Measurements from ENCODE around the gene SLC25A29. TPM values are rescaled to one million over a fixed set of nuclear protein-coding genes. Genes with fewer than 3 reads are reported as not detected.

The SLC25A29 gene
- total and polyA plus RNA-seq, 2 donors from 2014 or later: 88.5 to 152 TPM

DNA sequence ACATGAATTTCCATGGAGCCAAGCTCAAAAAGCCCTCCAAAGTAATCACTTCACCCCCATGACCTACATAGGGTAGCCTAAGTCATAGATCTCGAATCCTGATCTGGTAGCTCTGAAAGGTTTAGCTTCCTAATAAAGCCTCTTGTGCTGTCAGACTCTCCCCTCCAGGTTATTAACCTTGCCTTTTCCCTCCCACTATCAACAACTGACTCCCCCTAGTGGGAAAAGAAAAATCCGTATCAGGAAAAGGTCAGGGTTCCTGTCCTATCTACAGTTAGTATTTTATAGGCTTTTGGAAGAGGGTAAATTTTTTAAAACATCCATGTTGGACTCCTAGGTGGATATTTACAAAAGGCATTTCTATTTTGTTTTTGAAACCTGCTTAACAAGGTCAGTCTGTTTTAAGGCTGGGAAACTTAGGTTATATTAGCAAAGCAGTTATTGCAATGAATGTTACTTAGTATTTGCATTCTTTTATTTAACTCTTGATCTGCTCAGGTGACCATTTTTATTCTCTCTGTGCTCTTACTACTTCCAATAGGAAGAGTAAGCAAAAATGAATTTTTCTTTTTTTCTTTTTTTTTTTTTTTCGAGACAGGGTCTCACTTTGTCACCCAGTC, 59.3 kb downstream of the SLC25A29 start:
- Histone ChIP-seq H3K27ac (ENCODE audit: low read depth in 2 of 2, low read length in 2 of 2) (peak overlapping the region; percentile 63 to 81), H3K9ac (ENCODE audit: low read length in 3 of 3) (peak overlapping the region in 1 of 3 donors; percentile 14), H3K9me3 (ENCODE audit: control insufficient read depth in 2 of 3, insufficient read depth in 1 of 3, low read length in 3 of 3) (no peaks in the 10 kb centered on the region), H3K27me3 (ENCODE audit: control insufficient read depth, insufficient read depth, low read length) (no peaks in the 10 kb centered on the region), H3K36me3 (ENCODE audit: control insufficient read depth in 2 of 3, insufficient read depth in 3 of 3, low read length in 3 of 3) (no peaks in the 10 kb centered on the region), H3K4me1 (ENCODE audit: control insufficient read depth in 2 of 3, insufficient read depth in 2 of 3, low read depth in 1 of 3, low read length in 3 of 3) (peaks cover 2 to 33% (median 29%) of the 10 kb centered on the region in 3 donors), H3K4me3 (ENCODE audit: low read length in 3 of 3) (peak overlapping the region in 2 of 3 donors; percentile 1 to 20)
- DNase-seq (peak in 3 of 5 donors; percentile 23 to 80 (median 79)), FAIRE-seq (peak; percentile 23)
- TF ChIP-seq, protein P1, sequence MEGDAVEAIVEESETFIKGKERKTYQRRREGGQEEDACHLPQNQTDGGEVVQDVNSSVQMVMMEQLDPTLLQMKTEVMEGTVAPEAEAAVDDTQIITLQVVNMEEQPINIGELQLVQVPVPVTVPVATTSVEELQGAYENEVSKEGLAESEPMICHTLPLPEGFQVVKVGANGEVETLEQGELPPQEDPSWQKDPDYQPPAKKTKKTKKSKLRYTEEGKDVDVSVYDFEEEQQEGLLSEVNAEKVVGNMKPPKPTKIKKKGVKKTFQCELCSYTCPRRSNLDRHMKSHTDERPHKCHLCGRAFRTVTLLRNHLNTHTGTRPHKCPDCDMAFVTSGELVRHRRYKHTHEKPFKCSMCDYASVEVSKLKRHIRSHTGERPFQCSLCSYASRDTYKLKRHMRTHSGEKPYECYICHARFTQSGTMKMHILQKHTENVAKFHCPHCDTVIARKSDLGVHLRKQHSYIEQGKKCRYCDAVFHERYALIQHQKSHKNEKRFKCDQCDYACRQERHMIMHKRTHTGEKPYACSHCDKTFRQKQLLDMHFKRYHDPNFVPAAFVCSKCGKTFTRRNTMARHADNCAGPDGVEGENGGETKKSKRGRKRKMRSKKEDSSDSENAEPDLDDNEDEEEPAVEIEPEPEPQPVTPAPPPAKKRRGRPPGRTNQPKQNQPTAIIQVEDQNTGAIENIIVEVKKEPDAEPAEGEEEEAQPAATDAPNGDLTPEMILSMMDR (IDR thresholded peaks at IDR 0.05; ENCODE audit: borderline replicate concordance, extremely low read depth, insufficient read depth): peak; percentile 57
- intact Hi-C loops (cut with DNase I): no loop called here

DNA sequence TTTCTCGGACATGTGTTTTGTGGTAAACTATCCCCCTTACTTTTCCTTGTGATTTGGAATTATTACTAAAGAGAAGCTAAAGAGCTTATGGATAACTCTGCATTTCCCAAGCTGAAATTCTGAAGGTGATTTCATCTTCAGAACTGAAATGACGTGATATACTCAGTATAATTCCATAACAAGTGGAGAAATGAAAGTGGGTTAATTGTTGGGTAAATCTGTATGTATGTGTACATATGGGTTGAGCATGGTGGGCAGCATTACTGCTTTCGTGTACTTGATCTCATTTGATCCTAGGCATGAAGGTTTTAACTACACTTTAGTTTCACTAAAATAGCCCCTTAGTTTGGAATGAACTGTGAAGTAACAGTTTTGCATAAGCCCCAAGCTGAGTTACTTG, 63.2 kb downstream of the SLC25A29 start:
- TF ChIP-seq, protein P1 (IDR thresholded peaks at IDR 0.05; ENCODE audit: borderline replicate concordance, extremely low read depth, insufficient read depth): no peak
- peaks cover 2 to 28% (median 19%) of the 10 kb centered on the region in 3 donors for H3K4me1 ChIP-seq (ENCODE audit: control insufficient read depth in 2 of 3, insufficient read depth in 2 of 3, low read depth in 1 of 3, low read length in 3 of 3)
- no peak for FAIRE-seq

GRCh38 chr14:100241279-100241678, 65.0 kb downstream of the SLC25A29 start:
- Histone ChIP-seq H3K36me3 (ENCODE audit: control insufficient read depth in 2 of 3, insufficient read depth in 3 of 3, low read length in 3 of 3) (no peaks in the 10 kb centered on the region), H3K9ac (ENCODE audit: low read length in 3 of 3) (peak overlapping the region; percentile 4 to 80 (median 68)), H3K4me3 (ENCODE audit: low read length in 3 of 3) (peak overlapping the region; percentile 3 to 63 (median 53)), H3K27me3 (ENCODE audit: control insufficient read depth, insufficient read depth, low read length) (no peaks in the 10 kb centered on the region), H3K9me3 (ENCODE audit: control insufficient read depth in 2 of 3, insufficient read depth in 1 of 3, low read length in 3 of 3) (no peaks in the 10 kb centered on the region), H3K27ac (ENCODE audit: low read depth in 2 of 2, low read length in 2 of 2) (peak overlapping the region; percentile 89 to 92), H3K4me1 (ENCODE audit: control insufficient read depth in 2 of 3, insufficient read depth in 2 of 3, low read depth in 1 of 3, low read length in 3 of 3) (peaks cover 6 to 24% (median 17%) of the 10 kb centered on the region in 3 donors)
- TF ChIP-seq, protein P1 (IDR thresholded peaks at IDR 0.05; ENCODE audit: borderline replicate concordance, extremely low read depth, insufficient read depth): no peak
- peak in 1 of 5 donors; percentile 26 for DNase-seq
- intact Hi-C loops (cut with DNase I): no loop called here
- FAIRE-seq: no peak

More for the DNA sequence above, 63.2 kb downstream of the SLC25A29 start:
- no peak overlapping the region for H3K4me3 ChIP-seq (ENCODE audit: low read length in 3 of 3)
- no peak overlapping the region for H3K27ac ChIP-seq (ENCODE audit: low read depth in 2 of 2, low read length in 2 of 2)
- DNase-seq: no peak
- H3K9ac ChIP-seq (ENCODE audit: low read length in 3 of 3): no peak overlapping the region
- no peaks in the 10 kb centered on the region for H3K36me3 ChIP-seq (ENCODE audit: control insufficient read depth in 2 of 3, insufficient read depth in 3 of 3, low read length in 3 of 3)
- no peaks in the 10 kb centered on the region for H3K27me3 ChIP-seq (ENCODE audit: control insufficient read depth, insufficient read depth, low read length)
- intact Hi-C loops (cut with DNase I): no loop called here
- H3K9me3 ChIP-seq (ENCODE audit: control insufficient read depth in 2 of 3, insufficient read depth in 1 of 3, low read length in 3 of 3): no peaks in the 10 kb centered on the region

Small RNAs within 50 kb of the gene (microRNA-seq; reads per million reads assigned to microRNA genes)
- gene MIR345: 109 reads per million, percentile 53 among the genes with 10 or more reads in this experiment
- gene MIR6764: not detected

Other genes with a start within 250 kb of the SLC25A29 start
- 84.1 TPM for gene EVL, start 241.0 kb downstream of the SLC25A29 start, total RNA-seq
- 54.8 TPM for gene EVL, start 241.0 kb downstream of the SLC25A29 start, polyA plus RNA-seq (ENCODE audit: insufficient read depth, low read depth, low replicate concordance)
- 28.7 TPM for gene DEGS2, start 146.8 kb downstream of the SLC25A29 start, total RNA-seq
- gene DEGS2, start 146.8 kb downstream of the SLC25A29 start, polyA plus RNA-seq (ENCODE audit: insufficient read depth, low read depth, low replicate concordance): 25.1 TPM
- 60.4 TPM for gene YY1, start 67.3 kb downstream of the SLC25A29 start, total RNA-seq
- 34.2 TPM for gene YY1, start 67.3 kb downstream of the SLC25A29 start, polyA plus RNA-seq (ENCODE audit: insufficient read depth, low read depth, low replicate concordance)
- not detected for gene SLC25A47, start 16.9 kb upstream of the SLC25A29 start, total RNA-seq
- gene SLC25A47, start 16.9 kb upstream of the SLC25A29 start, polyA plus RNA-seq (ENCODE audit: insufficient read depth, low read depth, low replicate concordance): 1.0 TPM
- 12.9 TPM for gene WDR25, start 70.0 kb upstream of the SLC25A29 start, total RNA-seq
- 11.7 TPM for gene WDR25, start 70.0 kb upstream of the SLC25A29 start, polyA plus RNA-seq (ENCODE audit: insufficient read depth, low read depth, low replicate concordance)

Data from kidney (tissue), 14 donors.